ENCODE data around the gene C9orf78. TPM values are rescaled to one million over a fixed set of nuclear protein-coding genes. Genes with fewer than 3 reads are reported as not detected.

The C9orf78 gene
- total and polyA plus RNA-seq, 9 of the 15 experiments (the other 6 are each of a cell fraction or from before 2014, with no cell fraction given) = 94.6 to 266 (median 202) TPM

DNA sequence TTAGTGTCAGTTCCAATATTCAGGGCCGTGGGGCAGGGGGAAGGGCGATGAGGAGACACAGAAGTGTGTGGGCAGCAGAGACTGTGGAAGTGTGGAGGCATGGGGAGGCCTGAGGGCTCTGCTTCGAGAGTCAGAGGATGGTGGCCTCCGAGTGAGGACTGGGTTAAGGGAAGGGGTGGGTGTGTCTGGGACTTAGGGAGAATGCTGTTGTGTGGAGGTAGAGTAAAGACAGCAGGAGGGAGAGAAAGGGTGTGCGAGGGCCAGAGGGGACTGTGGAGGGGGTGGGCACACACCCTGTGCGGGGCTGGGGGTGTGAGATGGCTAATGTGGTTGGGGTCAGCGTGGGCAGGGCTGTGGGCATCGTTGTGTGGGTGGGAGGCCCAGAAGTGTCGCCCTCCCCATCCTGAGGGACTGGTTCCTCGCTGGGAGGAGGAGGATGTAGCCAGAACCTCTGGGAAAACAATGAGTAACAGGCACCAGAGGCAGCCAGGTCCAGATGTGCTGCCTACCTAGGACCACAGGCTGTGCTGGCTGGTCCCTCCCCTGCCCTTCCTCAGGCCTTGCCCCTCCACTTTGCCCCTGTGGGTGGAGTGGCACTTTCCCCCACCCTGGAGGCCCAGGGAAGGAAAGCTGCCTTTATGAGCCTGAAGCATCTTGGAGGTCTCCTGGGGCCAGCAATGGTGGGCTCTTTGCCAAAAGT, 4.4 kb upstream of the C9orf78 start (continued):
- TF ChIP-seq, protein P1, sequence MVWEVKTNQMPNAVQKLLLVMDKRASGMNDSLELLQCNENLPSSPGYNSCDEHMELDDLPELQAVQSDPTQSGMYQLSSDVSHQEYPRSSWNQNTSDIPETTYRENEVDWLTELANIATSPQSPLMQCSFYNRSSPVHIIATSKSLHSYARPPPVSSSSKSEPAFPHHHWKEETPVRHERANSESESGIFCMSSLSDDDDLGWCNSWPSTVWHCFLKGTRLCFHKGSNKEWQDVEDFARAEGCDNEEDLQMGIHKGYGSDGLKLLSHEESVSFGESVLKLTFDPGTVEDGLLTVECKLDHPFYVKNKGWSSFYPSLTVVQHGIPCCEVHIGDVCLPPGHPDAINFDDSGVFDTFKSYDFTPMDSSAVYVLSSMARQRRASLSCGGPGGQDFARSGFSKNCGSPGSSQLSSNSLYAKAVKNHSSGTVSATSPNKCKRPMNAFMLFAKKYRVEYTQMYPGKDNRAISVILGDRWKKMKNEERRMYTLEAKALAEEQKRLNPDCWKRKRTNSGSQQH (CRISPR knock-in tag; IDR thresholded peaks at IDR 0.05) = peak; percentile 66; the same call in 1 of the 2 replicates
- TF ChIP-seq BHLHE40 (IDR thresholded peaks at IDR 0.05; ENCODE audit: low read length) (no peak), LARP7 (IDR thresholded peaks at IDR 0.05) (0 out of 2 replicates have a peak, but pooled peaks have one; percentile 62), POLR2A (conservative IDR thresholded peaks at IDR 0.05) (0 out of 2 replicates have a peak, but pooled peaks have one; percentile 41), POLR2AphosphoS2 (IDR thresholded peaks at IDR 0.05; ENCODE audit: low read length) (no peak), CSDE1 (IDR thresholded peaks at IDR 0.05) (no peak), MCM5 (IDR thresholded peaks at IDR 0.05; ENCODE audit: low read depth) (no peak), TAF9B (IDR thresholded peaks at IDR 0.05; ENCODE audit: partially characterized antibody) (no peak), RBFOX2 (IDR thresholded peaks at IDR 0.05; ENCODE audit: low read depth, low read length) (peak; percentile 62), POLR2AphosphoS5 (IDR thresholded peaks at IDR 0.05; ENCODE audit: control insufficient read depth, insufficient read depth, low read depth, low read length) (peak; percentile 31; the same call in 1 of the 2 replicates), CCNT2 (IDR thresholded peaks at IDR 0.05; ENCODE audit: borderline replicate concordance, extremely low read depth, insufficient read length, low read depth, low read length) (no peak), SP1 (CRISPR knock-in tag; IDR thresholded peaks at IDR 0.05) (no peak)
- TF ChIP-seq, protein P2, sequence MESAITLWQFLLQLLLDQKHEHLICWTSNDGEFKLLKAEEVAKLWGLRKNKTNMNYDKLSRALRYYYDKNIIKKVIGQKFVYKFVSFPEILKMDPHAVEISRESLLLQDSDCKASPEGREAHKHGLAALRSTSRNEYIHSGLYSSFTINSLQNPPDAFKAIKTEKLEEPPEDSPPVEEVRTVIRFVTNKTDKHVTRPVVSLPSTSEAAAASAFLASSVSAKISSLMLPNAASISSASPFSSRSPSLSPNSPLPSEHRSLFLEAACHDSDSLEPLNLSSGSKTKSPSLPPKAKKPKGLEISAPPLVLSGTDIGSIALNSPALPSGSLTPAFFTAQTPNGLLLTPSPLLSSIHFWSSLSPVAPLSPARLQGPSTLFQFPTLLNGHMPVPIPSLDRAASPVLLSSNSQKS (CRISPR knock-in tag; IDR thresholded peaks at IDR 0.05) = no peak
- TF ChIP-seq, protein P3, sequence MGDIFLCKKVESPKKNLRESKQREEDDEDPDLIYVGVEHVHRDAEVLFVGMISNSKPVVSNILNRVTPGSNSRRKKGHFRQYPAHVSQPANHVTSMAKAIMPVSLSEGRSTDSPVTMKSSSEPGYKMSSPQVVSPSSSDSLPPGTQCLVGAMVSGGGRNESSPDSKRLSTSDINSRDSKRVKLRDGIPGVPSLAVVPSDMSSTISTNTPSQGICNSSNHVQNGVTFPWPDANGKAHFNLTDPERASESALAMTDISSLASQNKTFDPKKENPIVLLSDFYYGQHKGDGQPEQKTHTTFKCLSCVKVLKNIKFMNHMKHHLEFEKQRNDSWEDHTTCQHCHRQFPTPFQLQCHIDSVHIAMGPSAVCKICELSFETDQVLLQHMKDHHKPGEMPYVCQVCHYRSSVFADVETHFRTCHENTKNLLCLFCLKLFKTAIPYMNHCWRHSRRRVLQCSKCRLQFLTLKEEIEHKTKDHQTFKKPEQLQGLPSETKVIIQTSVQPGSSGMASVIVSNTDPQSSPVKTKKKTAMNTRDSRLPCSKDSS (IDR thresholded peaks at IDR 0.05; ENCODE audit: low read depth, partially characterized antibody) = peak; percentile 34
- TF ChIP-seq, protein P4, sequence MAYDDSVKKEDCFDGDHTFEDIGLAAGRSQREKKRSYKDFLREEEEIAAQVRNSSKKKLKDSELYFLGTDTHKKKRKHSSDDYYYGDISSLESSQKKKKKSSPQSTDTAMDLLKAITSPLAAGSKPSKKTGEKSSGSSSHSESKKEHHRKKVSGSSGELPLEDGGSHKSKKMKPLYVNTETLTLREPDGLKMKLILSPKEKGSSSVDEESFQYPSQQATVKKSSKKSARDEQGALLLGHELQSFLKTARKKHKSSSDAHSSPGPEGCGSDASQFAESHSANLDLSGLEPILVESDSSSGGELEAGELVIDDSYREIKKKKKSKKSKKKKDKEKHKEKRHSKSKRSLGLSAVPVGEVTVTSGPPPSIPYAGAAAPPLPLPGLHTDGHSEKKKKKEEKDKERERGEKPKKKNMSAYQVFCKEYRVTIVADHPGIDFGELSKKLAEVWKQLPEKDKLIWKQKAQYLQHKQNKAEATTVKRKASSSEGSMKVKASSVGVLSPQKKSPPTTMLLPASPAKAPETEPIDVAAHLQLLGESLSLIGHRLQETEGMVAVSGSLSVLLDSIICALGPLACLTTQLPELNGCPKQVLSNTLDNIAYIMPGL (CRISPR knock-in tag; IDR thresholded peaks at IDR 0.05) = peak; percentile 38; the same call in 1 of the 2 replicates
